ENCODE data around the gene VPS13A.

VPS13A gene

DNA sequence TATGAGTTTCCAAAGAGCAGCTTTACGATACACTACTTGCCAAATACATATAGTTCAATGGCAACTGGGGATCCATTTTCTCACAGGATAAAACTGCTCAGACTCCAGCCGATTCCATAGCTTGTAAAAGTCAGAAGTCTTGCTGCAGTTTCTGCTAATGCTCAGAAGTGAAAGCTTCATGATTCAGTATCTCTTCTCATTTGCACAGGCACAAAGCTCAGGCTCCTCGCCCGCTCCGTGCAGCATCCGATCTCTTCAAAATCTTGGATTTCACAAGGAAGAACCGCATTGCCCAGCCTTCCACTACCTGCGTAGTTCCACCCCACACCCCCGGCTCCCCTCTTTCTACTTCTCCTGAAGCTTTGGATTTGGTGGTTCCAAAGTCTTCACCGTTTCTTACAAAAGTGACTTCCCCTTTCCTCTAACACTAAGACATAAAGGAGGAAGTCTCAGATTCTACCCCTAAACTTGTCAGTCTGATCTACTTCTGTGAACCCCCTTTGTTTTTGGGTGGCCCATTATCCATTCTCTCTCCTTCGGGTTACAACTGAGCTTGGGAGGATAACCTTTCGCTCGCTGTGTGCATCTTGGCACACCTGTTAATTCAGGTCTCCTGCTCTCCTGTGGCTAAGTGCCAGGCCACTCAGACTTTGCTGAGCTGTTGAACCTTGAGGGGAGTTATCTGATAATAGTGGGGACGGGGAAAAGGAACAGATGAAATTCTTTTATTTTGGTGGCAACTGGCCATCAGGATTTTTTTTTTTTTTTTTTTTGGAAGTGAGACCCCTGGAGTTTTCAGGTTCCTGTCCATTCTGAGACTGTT is 276.7 kb downstream of the VPS13A start:
- in situ Hi-C loops (cut with MboI; ENCODE audit: low sequenced_read_pairs): loop anchor here (25.0 kb wide), 1 partner anchor 292 kb away; no protein-coding TSS in a partner anchor

DNA sequence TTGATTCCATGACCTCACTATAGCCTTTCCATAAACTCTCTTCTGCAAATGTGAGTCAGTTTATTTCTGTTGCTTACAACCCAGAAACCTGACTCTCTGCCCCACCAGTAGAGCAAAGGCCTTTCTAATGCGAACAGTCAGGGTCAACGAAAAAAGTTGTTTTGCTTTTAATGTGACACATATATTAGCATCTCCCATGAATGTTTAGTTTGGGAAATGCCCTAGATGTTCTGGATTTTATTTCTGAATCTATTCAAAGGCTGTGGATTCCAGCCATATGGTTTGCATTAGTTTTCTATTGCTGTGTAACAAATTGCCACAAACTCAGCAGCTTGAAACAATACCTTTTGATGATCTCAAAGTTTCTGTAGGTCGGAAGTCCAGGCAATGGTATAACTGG is 277.3 kb downstream of the VPS13A start:
- in situ Hi-C loops (cut with MboI; ENCODE audit: low sequenced_read_pairs): loop anchor here (25.0 kb wide), 1 partner anchor 292 kb away; no protein-coding TSS in a partner anchor

DNA sequence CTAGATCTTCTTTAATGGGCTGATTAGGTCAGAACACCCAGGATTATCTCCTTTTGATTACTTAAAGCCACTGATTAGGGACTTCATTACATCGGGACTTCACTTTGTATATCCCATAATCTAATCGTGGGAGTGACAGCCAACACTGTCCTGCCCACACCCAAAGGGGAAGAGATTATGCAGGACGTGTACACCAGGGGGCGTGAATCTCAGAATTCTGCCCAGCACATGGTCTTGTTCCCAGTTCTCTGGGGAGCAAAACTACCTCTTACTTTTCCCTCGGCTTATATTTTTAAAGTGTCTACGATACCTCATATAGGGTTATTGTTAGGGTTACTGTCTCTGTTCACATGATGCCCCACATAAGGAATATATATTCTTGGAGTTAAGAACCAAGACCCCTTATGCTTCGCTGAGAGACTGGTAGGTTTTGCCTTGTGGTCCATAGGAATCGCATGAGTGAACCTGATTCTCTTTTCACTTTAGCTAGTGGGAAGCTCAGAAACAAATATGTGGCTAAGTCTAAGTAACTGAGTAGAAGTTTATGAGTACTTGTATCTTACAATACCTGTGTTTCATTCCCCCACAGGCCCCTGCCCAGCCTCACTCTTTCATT is 278.1 kb downstream of the VPS13A start:
- in situ Hi-C loops (cut with MboI; ENCODE audit: low sequenced_read_pairs): loop anchor here (25.0 kb wide), 1 partner anchor 293 kb away; no protein-coding TSS in a partner anchor

DNA sequence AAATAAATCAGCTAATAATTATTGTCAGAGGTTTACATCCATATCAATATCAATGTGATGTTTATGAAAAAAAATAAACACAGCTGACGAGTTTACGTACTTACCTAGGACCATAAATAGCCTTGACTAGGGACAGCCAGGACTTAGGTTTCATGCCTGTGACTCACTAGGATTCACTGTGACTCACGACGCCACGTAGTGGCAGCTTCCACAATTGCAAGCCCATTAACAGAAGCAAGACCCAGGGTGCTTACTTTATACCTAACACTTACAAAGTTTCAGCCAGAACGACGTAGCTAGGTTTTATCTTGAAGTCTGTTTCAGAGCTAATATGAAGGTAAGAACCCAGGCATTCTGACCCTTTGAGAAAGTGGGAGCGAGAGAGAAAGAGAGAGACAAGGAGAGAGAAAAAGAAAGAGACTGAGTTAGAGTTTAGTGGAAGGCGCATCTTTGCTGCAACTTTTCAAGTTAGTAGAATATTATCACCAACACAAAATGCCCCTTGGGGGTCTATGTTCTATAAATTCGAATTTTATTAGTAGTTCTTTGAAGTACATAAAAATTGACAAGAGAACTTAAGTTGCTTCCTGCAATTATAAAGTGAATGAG is 279.6 kb downstream of the VPS13A start:
- in situ Hi-C loops (cut with MboI; ENCODE audit: low sequenced_read_pairs): loop anchor here (25.0 kb wide), 1 partner anchor 295 kb away; no protein-coding TSS in a partner anchor

DNA sequence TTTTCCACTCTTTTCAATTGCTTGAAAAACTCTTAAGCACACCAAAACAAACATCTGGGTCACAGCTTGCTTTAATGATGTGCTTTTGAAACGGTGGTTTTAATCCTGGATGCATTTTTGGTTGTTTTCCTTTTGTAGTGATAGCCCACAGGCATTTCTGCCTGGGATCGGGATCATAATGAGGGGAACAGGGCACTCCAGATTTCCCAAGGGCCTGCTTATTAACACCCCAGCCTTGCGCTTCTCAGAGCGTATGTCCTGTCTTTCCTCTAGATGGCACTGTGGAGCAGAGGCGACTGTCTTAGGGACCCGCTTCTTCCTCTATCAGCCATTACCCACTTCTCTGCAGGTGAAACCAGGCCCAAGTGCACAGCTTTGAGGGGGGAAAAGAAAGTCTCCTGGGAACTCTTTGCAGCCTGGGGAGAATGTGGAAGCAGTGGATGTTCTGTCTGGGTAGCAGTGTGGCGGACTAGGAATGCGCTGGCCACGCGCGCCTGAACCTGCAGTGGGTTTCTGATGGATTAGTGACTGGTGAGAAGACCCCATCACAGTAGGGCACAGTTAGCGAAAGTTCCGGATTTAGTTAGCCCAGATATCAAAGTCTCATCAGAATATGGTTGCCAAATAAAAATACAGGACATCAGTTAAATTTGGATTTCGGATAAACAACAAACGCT is 280.7 kb downstream of the VPS13A start:
- in situ Hi-C loops (cut with MboI; ENCODE audit: low sequenced_read_pairs): loop anchor here (25.0 kb wide), 1 partner anchor 296 kb away; no protein-coding TSS in a partner anchor

DNA sequence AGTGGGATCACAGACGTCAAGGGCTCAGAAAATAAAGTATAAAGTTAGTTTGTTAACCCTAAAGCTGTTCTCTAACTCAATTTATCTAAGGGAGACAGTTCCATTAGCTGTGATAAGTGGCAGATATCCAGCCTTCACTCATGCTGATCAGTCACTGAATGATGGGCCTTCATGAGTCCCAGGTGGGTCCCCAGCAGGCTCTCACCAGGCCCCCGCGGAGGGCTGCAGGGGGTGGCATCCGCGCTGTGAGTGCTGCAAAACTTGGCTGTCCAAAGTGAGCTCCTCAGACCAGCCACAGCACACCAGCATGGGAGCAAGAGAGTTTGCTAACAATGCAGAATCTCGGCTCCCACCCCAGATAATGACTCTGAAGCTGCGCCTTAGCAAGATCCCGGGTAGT is 283.6 kb downstream of the VPS13A start:
- in situ Hi-C loops (cut with MboI; ENCODE audit: low sequenced_read_pairs): loop anchor here (25.0 kb wide), 1 partner anchor 299 kb away; no protein-coding TSS in a partner anchor

DNA sequence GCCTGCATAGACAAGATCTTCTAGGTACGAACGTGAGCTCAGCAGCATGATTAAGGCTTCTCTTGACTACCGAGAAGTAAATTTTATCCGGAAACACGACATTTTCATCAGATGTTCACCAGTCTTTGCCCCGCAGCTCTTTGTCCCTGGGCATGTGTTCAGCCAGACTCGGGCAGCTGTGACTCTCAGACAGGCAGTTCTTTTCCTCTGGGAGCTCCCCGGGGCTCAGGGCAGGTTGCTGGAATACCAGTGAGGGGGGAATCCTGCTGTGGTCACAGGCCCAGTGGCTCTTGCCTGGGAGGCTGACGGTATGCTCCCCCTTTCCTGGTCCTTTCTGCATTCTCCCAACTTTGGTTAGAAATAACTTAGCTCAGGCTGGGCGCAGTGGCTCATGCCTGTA is 284.7 kb downstream of the VPS13A start:
- in situ Hi-C loops (cut with MboI; ENCODE audit: low sequenced_read_pairs): loop anchor here (25.0 kb wide), 1 partner anchor 300 kb away; no protein-coding TSS in a partner anchor

DNA sequence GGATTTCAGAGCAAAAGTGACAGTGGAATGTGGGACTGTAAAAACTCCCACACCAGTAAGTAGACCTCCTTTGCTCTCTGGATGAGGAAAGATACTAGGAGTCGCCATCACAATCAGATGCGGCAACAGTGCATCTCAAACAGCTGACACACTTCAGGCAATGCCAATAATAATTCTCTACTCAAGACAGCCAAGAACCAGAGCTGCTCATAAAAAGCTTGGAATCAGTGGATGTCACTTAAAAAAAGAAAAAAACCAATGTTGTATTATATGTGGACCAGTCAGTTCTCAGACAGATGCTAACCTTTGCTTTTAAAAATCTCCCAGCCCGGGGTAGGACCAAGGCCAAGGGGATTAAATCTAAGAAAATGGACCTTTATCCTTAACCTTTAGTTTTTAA is 285.8 kb downstream of the VPS13A start:
- in situ Hi-C loops (cut with MboI; ENCODE audit: low sequenced_read_pairs): loop anchor here (25.0 kb wide), 1 partner anchor 301 kb away; no protein-coding TSS in a partner anchor

DNA sequence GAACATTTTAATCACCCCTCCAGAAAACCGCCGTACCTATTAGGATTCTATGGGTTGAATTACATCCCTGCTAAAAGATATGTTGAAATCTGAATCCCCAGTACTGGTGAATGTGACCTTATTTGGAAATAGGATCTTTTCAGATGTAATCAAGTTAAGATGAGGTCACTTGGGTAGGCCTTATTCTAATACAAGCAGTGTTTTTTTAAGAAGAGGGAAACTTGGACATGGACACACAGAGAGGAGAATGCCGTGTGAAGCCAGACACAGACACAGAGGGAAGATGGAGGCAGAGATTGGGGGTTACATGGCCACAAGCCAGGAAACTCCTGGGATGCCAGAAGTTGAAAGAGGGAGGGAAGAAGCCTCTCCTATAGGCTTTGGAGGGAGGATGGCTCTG is 287.3 kb downstream of the VPS13A start:
- in situ Hi-C loops (cut with MboI; ENCODE audit: low sequenced_read_pairs): loop anchor here (25.0 kb wide), 1 partner anchor 302 kb away; no protein-coding TSS in a partner anchor

DNA sequence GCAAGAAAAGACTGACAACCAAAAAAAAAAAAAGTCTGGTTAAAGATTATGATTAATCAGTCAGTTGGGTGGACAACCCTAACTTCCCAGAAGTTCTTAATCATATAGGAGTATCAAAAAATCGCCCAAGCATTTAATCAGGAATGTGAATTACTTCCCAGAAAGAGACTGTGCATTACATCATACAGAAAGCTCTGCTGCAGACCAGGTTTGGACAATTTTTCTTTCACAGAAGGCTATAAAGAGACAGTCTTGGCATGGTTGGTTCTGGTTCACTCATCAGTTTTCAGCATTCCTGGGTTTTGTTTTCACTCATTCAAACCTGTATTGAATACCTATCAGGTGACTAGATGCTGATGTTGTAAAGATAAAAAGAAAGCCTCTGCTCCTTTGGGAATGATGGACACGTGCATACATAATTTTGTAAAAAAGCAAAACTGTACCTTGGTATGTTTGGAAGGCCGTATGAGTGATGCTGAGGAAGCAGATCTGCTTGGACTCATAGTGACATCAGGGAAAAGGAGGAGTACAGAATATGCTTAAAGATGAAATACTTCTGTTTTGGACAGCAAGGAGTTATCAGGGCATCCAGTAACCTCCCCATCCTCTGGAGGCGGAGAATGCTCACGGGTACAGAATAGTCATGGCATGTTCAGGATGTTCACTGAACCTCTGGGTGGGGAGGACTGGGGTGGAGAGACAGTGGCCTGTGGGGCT is 292.3 kb downstream of the VPS13A start:
- in situ Hi-C loops (cut with MboI; ENCODE audit: low sequenced_read_pairs): loop anchor here (25.0 kb wide), 1 partner anchor 307 kb away; no protein-coding TSS in a partner anchor
